GM12864 (cell line): ENCODE data around the gene SNUPN.

Source experiments
- DNase-seq: peaks from one replicate; pipeline ENCODE4 v3.0.0-alpha.2; 2011; ENCODE audit warnings: low read depth
- H3K4me3 ChIP-seq: 2 replicates; pipeline ENCODE4 v1.5.1; 2011; ENCODE audit warnings: mild to moderate bottlenecking, low read depth, low read length, control low read depth
- CTCF ChIP-seq: IDR thresholded peaks from 2 replicates; pipeline ENCODE4 v1.5.1; 2011; ENCODE audit warnings: low read depth, mild to moderate bottlenecking, moderate library complexity, low read length, control low read depth, inconsistent platforms; ENCODE audit errors: missing control alignments

SNUPN gene

GRCh38 chr15:75653347-75653913 lies 27.9 kb upstream of the SNUPN start:
- no peak overlapping the region for H3K4me3 ChIP-seq
- DNase-seq: no peak
- no peak for TF ChIP-seq CTCF

GRCh38 chr15:75651810-75652543 lies 26.5 kb upstream of the SNUPN start:
- no peak for DNase-seq
- no peak overlapping the region for H3K4me3 ChIP-seq
- TF ChIP-seq CTCF: no peak

- TF ChIP-seq CTCF: no peak
- H3K4me3 ChIP-seq: no peak overlapping the region
- no peak for DNase-seq
Measured at GRCh38 chr15:75650908-75651809, 25.6 kb upstream of the SNUPN start.

- no peak overlapping the region for H3K4me3 ChIP-seq
- no peak for DNase-seq
- TF ChIP-seq CTCF: no peak
Measured at GRCh38 chr15:75649848-75650247, 24.3 kb upstream of the SNUPN start.

- H3K4me3 ChIP-seq: no peak overlapping the region
- no peak for TF ChIP-seq CTCF
- DNase-seq: no peak
Measured at GRCh38 chr15:75649045-75649761, 23.7 kb upstream of the SNUPN start.

GRCh38 chr15:75648156-75649000 lies 22.9 kb upstream of the SNUPN start:
- DNase-seq: no peak
- peak overlapping the region; percentile 66 for H3K4me3 ChIP-seq
- no peak for TF ChIP-seq CTCF
